Cardiac atrium fibroblast (primary cell): Measurements from ENCODE around the gene PZP. TPM values are rescaled to one million over a fixed set of nuclear protein-coding genes. Genes with fewer than 3 reads are reported as not detected.

Experiments
- total RNA-seq: library from RNA; depleted of rRNA; stranded (reverse); fragments of >200 nt; gene quantifications from 2 replicates; pipeline ENCODE4 v1.2.3, GENCODE V29; 2015

Gene PZP
- not detected in 2 replicates for total RNA-seq

GRCh38 chr12:9208229-9208628, at the start of gene PZP:
Gene PZP (minus strand): TSS chr12:9208395. CDS start chr12:9208341, 54 bp downstream.

GRCh38 chr12:9115731-9116559, 92.2 kb downstream of the PZP start, which contains the start of gene A2M:
Gene A2M (minus strand): TSS chr12:9115919. CDS start chr12:9115849, 70 bp downstream.

Other genes starting within 250 kb of the PZP start
- 0.32 TPM in 1 of 2 replicates, not detected in the other for gene KLRG1, start 218.8 kb downstream of the PZP start, total RNA-seq
- gene A2M, start 92.5 kb downstream of the PZP start, total RNA-seq: 18.8 and 30.1 TPM in 2 replicates